ENCODE data around the gene PCDHA4. TPM values are rescaled to one million over a fixed set of nuclear protein-coding genes. Genes with fewer than 3 reads are reported as not detected.

The PCDHA4 gene
- total and polyA plus RNA-seq, 5 donors: 0.02 to 0.21 (median 0.14) TPM; not detected in 1

Other genes starting within 250 kb of the PCDHA4 start
- gene SRA1, start 249.6 kb upstream of the PCDHA4 start, total RNA-seq: 10 to 100 TPM; 25.9 to 32.7 (median 28.2) TPM
- gene SRA1, start 249.6 kb upstream of the PCDHA4 start, polyA plus RNA-seq: 31.1 TPM
- gene APBB3, start 242.5 kb upstream of the PCDHA4 start, total RNA-seq: 10 to 100 TPM; 13.2 to 19.2 (median 16.0) TPM
- 16.7 TPM for gene APBB3, start 242.5 kb upstream of the PCDHA4 start, polyA plus RNA-seq
- 10 to 100 TPM; 58.2 to 77.3 (median 71.0) TPM for gene SLC35A4, start 242.2 kb upstream of the PCDHA4 start, total RNA-seq
- gene SLC35A4, start 242.2 kb upstream of the PCDHA4 start, polyA plus RNA-seq: 44.6 TPM
- gene CD14, start 173.9 kb upstream of the PCDHA4 start, total RNA-seq: 10 to 100 TPM; 52.8 to 99.0 (median 68.0) TPM
- gene CD14, start 173.9 kb upstream of the PCDHA4 start, polyA plus RNA-seq: 25.1 TPM
- gene TMCO6, start 167.6 kb upstream of the PCDHA4 start, total RNA-seq: 1 to 10 TPM; 4.3 to 5.0 (median 4.8) TPM
- 4.6 TPM for gene TMCO6, start 167.6 kb upstream of the PCDHA4 start, polyA plus RNA-seq
- gene NDUFA2, start 159.4 kb upstream of the PCDHA4 start, total RNA-seq: 100 to 1,000 TPM in 3 of 4 donors, 10 to 100 TPM in 1; 96.8 to 130 (median 106) TPM
- 334 TPM for gene NDUFA2, start 159.4 kb upstream of the PCDHA4 start, polyA plus RNA-seq
- gene IK, start 159.2 kb upstream of the PCDHA4 start, total RNA-seq: 10 to 100 TPM; 68.2 to 77.6 (median 69.9) TPM
- gene IK, start 159.2 kb upstream of the PCDHA4 start, polyA plus RNA-seq: 62.4 TPM
- 10 to 100 TPM; 10.0 to 13.8 (median 12.5) TPM for gene WDR55, start 142.2 kb upstream of the PCDHA4 start, total RNA-seq
- 11.2 TPM for gene WDR55, start 142.2 kb upstream of the PCDHA4 start, polyA plus RNA-seq
- under 1 TPM in 3 of 4 donors, not detected in 1; 0.23 to 0.58 (median 0.41) TPM for gene DND1, start 133.5 kb upstream of the PCDHA4 start, total RNA-seq
- gene DND1, start 133.5 kb upstream of the PCDHA4 start, polyA plus RNA-seq: 0.54 TPM
- gene HARS1, start 115.7 kb upstream of the PCDHA4 start, total RNA-seq: 10 to 100 TPM; 42.9 to 49.6 (median 45.7) TPM
- 44.5 TPM for gene HARS1, start 115.7 kb upstream of the PCDHA4 start, polyA plus RNA-seq
- 10 to 100 TPM; 16.5 to 24.7 (median 21.6) TPM for gene HARS2, start 115.6 kb upstream of the PCDHA4 start, total RNA-seq
- 17.0 TPM for gene HARS2, start 115.6 kb upstream of the PCDHA4 start, polyA plus RNA-seq
- gene ZMAT2, start 106.6 kb upstream of the PCDHA4 start, total RNA-seq: 10 to 100 TPM; 31.3 to 36.3 (median 33.7) TPM
- 52.2 TPM for gene ZMAT2, start 106.6 kb upstream of the PCDHA4 start, polyA plus RNA-seq
- not detected for gene PCDHA1, start 20.9 kb upstream of the PCDHA4 start, total RNA-seq
- not detected for gene PCDHA1, start 20.9 kb upstream of the PCDHA4 start, polyA plus RNA-seq
- under 1 TPM in 1 of 4 donors, not detected in 3; 0.08 TPM for gene PCDHA2, start 12.2 kb upstream of the PCDHA4 start, total RNA-seq
- not detected for gene PCDHA2, start 12.2 kb upstream of the PCDHA4 start, polyA plus RNA-seq
- under 1 TPM; 0.20 to 0.40 (median 0.27) TPM for gene PCDHA3, start 6.0 kb upstream of the PCDHA4 start, total RNA-seq
- 0.07 TPM for gene PCDHA3, start 6.0 kb upstream of the PCDHA4 start, polyA plus RNA-seq
- under 1 TPM in 2 of 4 donors, not detected in 2; 0.06 to 0.09 TPM for gene PCDHA5, start 14.5 kb downstream of the PCDHA4 start, total RNA-seq
- gene PCDHA5, start 14.5 kb downstream of the PCDHA4 start, polyA plus RNA-seq: 0.02 TPM
- gene PCDHA6, start 20.9 kb downstream of the PCDHA4 start, total RNA-seq: under 1 TPM in 3 of 4 donors, not detected in 1; 0.08 to 0.20 (median 0.14) TPM
- gene PCDHA6, start 20.9 kb downstream of the PCDHA4 start, polyA plus RNA-seq: 0.07 TPM
- under 1 TPM in 2 of 4 donors, not detected in 2; 0.12 to 0.14 TPM for gene PCDHA7, start 27.2 kb downstream of the PCDHA4 start, total RNA-seq
- 0.02 TPM for gene PCDHA7, start 27.2 kb downstream of the PCDHA4 start, polyA plus RNA-seq
- gene PCDHA8, start 34.1 kb downstream of the PCDHA4 start, total RNA-seq: under 1 TPM in 2 of 4 donors, not detected in 2; 0.06 TPM
- not detected for gene PCDHA8, start 34.1 kb downstream of the PCDHA4 start, polyA plus RNA-seq
- gene PCDHA9, start 41.3 kb downstream of the PCDHA4 start, total RNA-seq: under 1 TPM in 1 of 4 donors, not detected in 3; 0.03 TPM
- not detected for gene PCDHA9, start 41.3 kb downstream of the PCDHA4 start, polyA plus RNA-seq
- gene PCDHA10, start 48.8 kb downstream of the PCDHA4 start, total RNA-seq: under 1 TPM; 0.06 to 0.59 (median 0.39) TPM
- 0.02 TPM for gene PCDHA10, start 48.8 kb downstream of the PCDHA4 start, polyA plus RNA-seq
- under 1 TPM in 3 of 4 donors, not detected in 1; 0.06 to 0.42 (median 0.12) TPM for gene PCDHA11, start 61.9 kb downstream of the PCDHA4 start, total RNA-seq
- not detected for gene PCDHA11, start 61.9 kb downstream of the PCDHA4 start, polyA plus RNA-seq
- under 1 TPM in 2 of 4 donors, not detected in 2; 0.20 to 0.31 TPM for gene PCDHA12, start 68.2 kb downstream of the PCDHA4 start, total RNA-seq
- 0.02 TPM for gene PCDHA12, start 68.2 kb downstream of the PCDHA4 start, polyA plus RNA-seq
- gene PCDHA13, start 75.1 kb downstream of the PCDHA4 start, total RNA-seq: under 1 TPM in 1 of 4 donors, not detected in 3; 0.09 TPM
- 0.05 TPM for gene PCDHA13, start 75.1 kb downstream of the PCDHA4 start, polyA plus RNA-seq
- gene PCDHAC1, start 119.2 kb downstream of the PCDHA4 start, total RNA-seq: under 1 TPM; 0.09 to 0.23 (median 0.11) TPM
- gene PCDHAC1, start 119.2 kb downstream of the PCDHA4 start, polyA plus RNA-seq: not detected
- gene PCDHAC2, start 159.4 kb downstream of the PCDHA4 start, total RNA-seq: 1 to 10 TPM in 1 of 4 donors, under 1 TPM in 3; 0.44 to 1.1 (median 0.54) TPM
- gene PCDHAC2, start 159.4 kb downstream of the PCDHA4 start, polyA plus RNA-seq: 0.02 TPM
- not detected for gene PCDHB1, start 244.3 kb downstream of the PCDHA4 start, total RNA-seq
- not detected for gene PCDHB1, start 244.3 kb downstream of the PCDHA4 start, polyA plus RNA-seq

All from right cardiac atrium (tissue), 5 donors.